Measurements from ENCODE around the gene SORCS2. TPM values are rescaled to one million over a fixed set of nuclear protein-coding genes. Genes with fewer than 3 reads are reported as not detected.

The SORCS2 gene
- total and polyA plus RNA-seq, 2 donors (not counting 1 experiment from before 2014, with no cell fraction given), result not detected

DNA sequence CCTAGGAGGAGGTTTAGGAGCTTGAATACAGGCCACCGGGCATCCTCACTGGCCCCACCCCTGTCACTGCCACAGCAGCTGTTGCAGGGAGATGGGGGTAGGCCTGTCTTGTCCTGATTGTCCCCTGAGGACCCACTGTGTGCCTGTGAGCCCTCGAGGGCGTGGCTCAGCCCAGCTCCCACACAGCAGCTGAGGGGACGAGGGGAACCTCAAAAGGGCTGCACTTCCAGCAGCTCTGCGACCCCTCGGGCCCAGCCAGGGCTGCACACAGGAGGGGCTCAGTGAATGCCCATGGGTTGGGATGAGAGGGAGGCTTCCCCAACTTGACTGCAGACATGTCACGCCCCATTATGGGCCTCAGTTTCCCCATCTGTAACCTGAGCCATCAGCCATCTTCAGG lies 521.4 kb downstream of the SORCS2 start:
- Mint-ChIP-seq H3K4me3 (no peak overlapping the region), H3K27ac (no peak overlapping the region), H3K27me3 (peaks cover 10% of the 10 kb centered on the region), H3K9me3 (ENCODE audit: insufficient read depth) (no peaks in the 10 kb centered on the region), H3K4me1 (no peaks in the 10 kb centered on the region)
- no peaks in the 10 kb centered on the region for H3K4me1 ChIP-seq (ENCODE audit: control insufficient read depth in 2 of 2, insufficient read depth in 2 of 2, low read length in 2 of 2)
- H3K36me3 ChIP-seq (replicated peaks in 1 of 2; ENCODE audit: control extremely low read depth in 1 of 2, control insufficient read depth in 1 of 2, extremely low read depth in 1 of 2, insufficient read depth in 2 of 2, low read length in 1 of 2), result no peaks in the 10 kb centered on the region
- H3K27ac ChIP-seq (ENCODE audit: low read length in 2 of 2), result no peak overlapping the region
- no peaks in the 10 kb centered on the region for H3K79me2 ChIP-seq (ENCODE audit: control insufficient read depth, insufficient read depth, low read length)
- ChIA-PET CTCF (no interaction called here), POLR2A (no interaction called here)
- H3K9me3 ChIP-seq (ENCODE audit: control extremely low read depth in 1 of 3, control insufficient read depth in 2 of 3, insufficient read depth in 1 of 3, low read length in 2 of 3), result peaks cover 0 to 14% (median 0%) of the 10 kb centered on the region in 3 donors
- no peak overlapping the region for H3K4me3 ChIP-seq (ENCODE audit: control extremely low read depth in 1 of 5, extremely low read depth in 1 of 5, insufficient read depth in 1 of 5, low read depth in 2 of 5, low read length in 4 of 5)
- ATAC-seq (ENCODE audit: low read depth), result no peak
- H2AFZ ChIP-seq (ENCODE audit: insufficient read depth, low read depth, low read length, poor library complexity, severe bottlenecking), result no peak overlapping the region
- 82% methylated on average over 6 of the region's 7 CpGs for WGBS (ENCODE audit: insufficient coverage)
- H3K4me2 ChIP-seq (replicated peaks; ENCODE audit: low read depth, low read length, poor library complexity, severe bottlenecking), result no peak overlapping the region
- H4K20me1 ChIP-seq (ENCODE audit: control insufficient read depth, insufficient read depth, low read length, poor library complexity, severe bottlenecking), result no peaks in the 10 kb centered on the region
- no peak for DNase-seq
- intact Hi-C loops (cut with micrococcal nuclease), result no loop called here
- no peak overlapping the region for H3K9ac ChIP-seq (ENCODE audit: low read length)
- H3K27me3 ChIP-seq (replicated peaks in 1 of 4; ENCODE audit: control extremely low read depth in 1 of 4, control insufficient read depth in 3 of 4, insufficient read depth in 4 of 4, low read length in 3 of 4), result peaks cover 0 to under 1% (median 0%) of the 10 kb centered on the region in 4 experiments
- no peak for TF ChIP-seq EZH2 (IDR thresholded peaks at IDR 0.05; ENCODE audit: borderline replicate concordance, insufficient read depth, low read depth, low read length, poor library complexity, severe bottlenecking)
- TF ChIP-seq, protein P1, sequence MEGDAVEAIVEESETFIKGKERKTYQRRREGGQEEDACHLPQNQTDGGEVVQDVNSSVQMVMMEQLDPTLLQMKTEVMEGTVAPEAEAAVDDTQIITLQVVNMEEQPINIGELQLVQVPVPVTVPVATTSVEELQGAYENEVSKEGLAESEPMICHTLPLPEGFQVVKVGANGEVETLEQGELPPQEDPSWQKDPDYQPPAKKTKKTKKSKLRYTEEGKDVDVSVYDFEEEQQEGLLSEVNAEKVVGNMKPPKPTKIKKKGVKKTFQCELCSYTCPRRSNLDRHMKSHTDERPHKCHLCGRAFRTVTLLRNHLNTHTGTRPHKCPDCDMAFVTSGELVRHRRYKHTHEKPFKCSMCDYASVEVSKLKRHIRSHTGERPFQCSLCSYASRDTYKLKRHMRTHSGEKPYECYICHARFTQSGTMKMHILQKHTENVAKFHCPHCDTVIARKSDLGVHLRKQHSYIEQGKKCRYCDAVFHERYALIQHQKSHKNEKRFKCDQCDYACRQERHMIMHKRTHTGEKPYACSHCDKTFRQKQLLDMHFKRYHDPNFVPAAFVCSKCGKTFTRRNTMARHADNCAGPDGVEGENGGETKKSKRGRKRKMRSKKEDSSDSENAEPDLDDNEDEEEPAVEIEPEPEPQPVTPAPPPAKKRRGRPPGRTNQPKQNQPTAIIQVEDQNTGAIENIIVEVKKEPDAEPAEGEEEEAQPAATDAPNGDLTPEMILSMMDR (IDR thresholded peaks at IDR 0.05), result no peak

- ATAC-seq (ENCODE audit: low read depth) (no peak), DNase-seq (no peak)
- H3K27ac ChIP-seq (ENCODE audit: low read length in 2 of 2), result no peak overlapping the region
- no peaks in the 10 kb centered on the region for H3K4me1 ChIP-seq (ENCODE audit: control insufficient read depth in 2 of 2, insufficient read depth in 2 of 2, low read length in 2 of 2)
- peaks cover 0 to 14% (median 0%) of the 10 kb centered on the region in 3 donors for H3K9me3 ChIP-seq (ENCODE audit: control extremely low read depth in 1 of 3, control insufficient read depth in 2 of 3, insufficient read depth in 1 of 3, low read length in 2 of 3)
- Mint-ChIP-seq H3K9me3 (ENCODE audit: insufficient read depth) (no peaks in the 10 kb centered on the region), H3K27ac (no peak overlapping the region), H3K4me1 (no peaks in the 10 kb centered on the region), H3K4me3 (no peak overlapping the region), H3K27me3 (peaks cover 10% of the 10 kb centered on the region)
- ChIA-PET POLR2A (no interaction called here), CTCF (no interaction called here)
- H3K9ac ChIP-seq (ENCODE audit: low read length), result no peak overlapping the region
- no peak overlapping the region for H3K4me3 ChIP-seq (ENCODE audit: control extremely low read depth in 1 of 5, extremely low read depth in 1 of 5, insufficient read depth in 1 of 5, low read depth in 2 of 5, low read length in 4 of 5)
- 90% methylated on average over 19 of the region's 20 CpGs for WGBS (ENCODE audit: insufficient coverage)
- H2AFZ ChIP-seq (ENCODE audit: insufficient read depth, low read depth, low read length, poor library complexity, severe bottlenecking), result no peak overlapping the region
- H3K4me2 ChIP-seq (replicated peaks; ENCODE audit: low read depth, low read length, poor library complexity, severe bottlenecking), result no peak overlapping the region
- H3K27me3 ChIP-seq (replicated peaks in 1 of 4; ENCODE audit: control extremely low read depth in 1 of 4, control insufficient read depth in 3 of 4, insufficient read depth in 4 of 4, low read length in 3 of 4), result peaks cover 0 to 5% (median 0%) of the 10 kb centered on the region in 4 experiments
- H3K36me3 ChIP-seq (replicated peaks in 1 of 2; ENCODE audit: control extremely low read depth in 1 of 2, control insufficient read depth in 1 of 2, extremely low read depth in 1 of 2, insufficient read depth in 2 of 2, low read length in 1 of 2), result no peaks in the 10 kb centered on the region
- H3K79me2 ChIP-seq (ENCODE audit: control insufficient read depth, insufficient read depth, low read length), result no peaks in the 10 kb centered on the region
- H4K20me1 ChIP-seq (ENCODE audit: control insufficient read depth, insufficient read depth, low read length, poor library complexity, severe bottlenecking), result no peaks in the 10 kb centered on the region
- intact Hi-C loops (cut with micrococcal nuclease), result no loop called here
- TF ChIP-seq, protein P1 (IDR thresholded peaks at IDR 0.05), result no peak
- no peak for TF ChIP-seq EZH2 (IDR thresholded peaks at IDR 0.05; ENCODE audit: borderline replicate concordance, insufficient read depth, low read depth, low read length, poor library complexity, severe bottlenecking)
Observed at GRCh38 chr4:7714176-7714575, 521.8 kb downstream of the SORCS2 start.
